ENCODE measurements around the gene GLT1D1. TPM values are rescaled to one million over a fixed set of nuclear protein-coding genes. Genes with fewer than 3 reads are reported as not detected.

The GLT1D1 gene
- total RNA-seq, 4 donors from 2014 or later: 0.60 TPM; not detected in 3

DNA sequence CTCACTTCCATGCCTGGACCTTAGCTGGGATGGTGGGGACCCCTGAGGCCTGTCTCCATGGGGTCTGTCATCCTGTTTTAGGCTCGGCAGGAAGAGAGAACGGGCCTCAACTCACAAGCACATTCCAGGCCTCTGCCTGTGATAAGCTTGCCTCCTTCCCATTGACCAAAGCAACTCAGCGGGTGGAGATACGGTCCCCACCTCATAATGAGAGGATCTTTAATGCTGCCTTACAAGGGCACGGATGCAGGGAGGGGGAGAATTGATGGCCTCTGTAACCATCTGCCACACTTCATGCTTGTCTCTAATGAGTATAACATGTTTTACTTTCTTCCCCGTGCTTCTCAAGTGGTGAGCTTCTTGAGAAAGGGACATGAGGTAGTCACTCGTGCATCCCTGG, 50.0 kb downstream of the GLT1D1 start:
- WGBS, 2 donors: 59 to 67% methylated on average over 7 of the region's 7 CpGs
- no peak overlapping the region for H3K27ac ChIP-seq
- TF ChIP-seq, protein P1, sequence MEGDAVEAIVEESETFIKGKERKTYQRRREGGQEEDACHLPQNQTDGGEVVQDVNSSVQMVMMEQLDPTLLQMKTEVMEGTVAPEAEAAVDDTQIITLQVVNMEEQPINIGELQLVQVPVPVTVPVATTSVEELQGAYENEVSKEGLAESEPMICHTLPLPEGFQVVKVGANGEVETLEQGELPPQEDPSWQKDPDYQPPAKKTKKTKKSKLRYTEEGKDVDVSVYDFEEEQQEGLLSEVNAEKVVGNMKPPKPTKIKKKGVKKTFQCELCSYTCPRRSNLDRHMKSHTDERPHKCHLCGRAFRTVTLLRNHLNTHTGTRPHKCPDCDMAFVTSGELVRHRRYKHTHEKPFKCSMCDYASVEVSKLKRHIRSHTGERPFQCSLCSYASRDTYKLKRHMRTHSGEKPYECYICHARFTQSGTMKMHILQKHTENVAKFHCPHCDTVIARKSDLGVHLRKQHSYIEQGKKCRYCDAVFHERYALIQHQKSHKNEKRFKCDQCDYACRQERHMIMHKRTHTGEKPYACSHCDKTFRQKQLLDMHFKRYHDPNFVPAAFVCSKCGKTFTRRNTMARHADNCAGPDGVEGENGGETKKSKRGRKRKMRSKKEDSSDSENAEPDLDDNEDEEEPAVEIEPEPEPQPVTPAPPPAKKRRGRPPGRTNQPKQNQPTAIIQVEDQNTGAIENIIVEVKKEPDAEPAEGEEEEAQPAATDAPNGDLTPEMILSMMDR (IDR thresholded peaks at IDR 0.05): no peak
- TF ChIP-seq POLR2A (IDR thresholded peaks at IDR 0.05): no peak
- no peak for TF ChIP-seq EP300 (IDR thresholded peaks at IDR 0.05)
- H3K4me3 ChIP-seq: no peak overlapping the region
- DNase-seq (ENCODE audit: low spot score in 2 of 2): no peak
- H3K9me3 ChIP-seq: peaks cover 0 to 2% (median 0%) of the 10 kb centered on the region in 4 donors
- H3K36me3 ChIP-seq: no peaks in the 10 kb centered on the region
- no peaks in the 10 kb centered on the region for H3K4me1 ChIP-seq
- no peaks in the 10 kb centered on the region for H3K27me3 ChIP-seq

GRCh38 chr12:128905003-128905544, 51.8 kb downstream of the GLT1D1 start:
- Histone ChIP-seq H3K27me3 (no peaks in the 10 kb centered on the region), H3K27ac (no peak overlapping the region), H3K4me1 (no peaks in the 10 kb centered on the region), H3K9me3 (peaks cover 0 to under 1% (median 0%) of the 10 kb centered on the region in 4 donors), H3K36me3 (no peaks in the 10 kb centered on the region), H3K4me3 (no peak overlapping the region)
- TF ChIP-seq EP300 (IDR thresholded peaks at IDR 0.05): no peak
- TF ChIP-seq POLR2A (IDR thresholded peaks at IDR 0.05): no peak
- TF ChIP-seq, protein P1 (IDR thresholded peaks at IDR 0.05): no peak
- whole genome bisulfite sequencing, 2 donors: 84 to 86% methylated on average over 13 of the region's 13 CpGs
- no peak for DNase-seq (ENCODE audit: low spot score in 2 of 2)

DNA sequence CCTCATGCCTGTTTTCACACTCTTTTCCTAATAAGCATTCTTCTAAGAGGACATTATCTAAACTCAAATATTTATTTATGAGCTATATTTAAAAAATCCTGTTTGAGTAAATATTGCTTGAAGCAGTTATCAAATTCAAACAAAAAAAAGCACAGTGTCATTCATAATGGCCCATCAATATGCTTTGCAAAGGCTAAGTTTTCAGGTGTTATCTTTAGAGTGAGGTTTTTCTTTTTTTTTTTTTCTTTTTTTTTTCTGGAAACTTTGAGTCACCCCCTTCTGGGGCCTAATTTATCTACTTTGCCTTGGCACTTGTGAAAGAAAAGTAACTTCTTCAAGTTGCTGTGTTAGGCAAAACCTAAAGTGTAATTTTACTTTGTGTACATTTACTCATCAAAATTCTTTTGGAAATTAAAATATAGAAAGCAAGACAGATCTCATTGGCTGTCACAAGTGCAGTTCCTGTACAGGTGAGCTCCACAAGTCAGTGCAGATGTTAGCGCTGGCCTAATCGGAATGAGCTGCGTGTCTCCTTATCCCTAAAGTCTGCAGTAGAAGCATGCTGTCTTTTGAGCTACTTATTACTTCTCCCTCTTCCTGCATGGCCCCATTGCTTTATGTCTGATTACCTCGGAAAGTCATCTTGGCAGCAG, 53.3 kb downstream of the GLT1D1 start:
- WGBS, 2 donors: 86% methylated on average over 4 of the region's 4 CpGs
- no peaks in the 10 kb centered on the region for H3K27me3 ChIP-seq
- no peaks in the 10 kb centered on the region for H3K9me3 ChIP-seq
- no peak overlapping the region for H3K27ac ChIP-seq
- H3K4me3 ChIP-seq: no peak overlapping the region
- no peaks in the 10 kb centered on the region for H3K4me1 ChIP-seq
- DNase-seq (ENCODE audit: low spot score in 2 of 2): no peak
- H3K36me3 ChIP-seq: no peaks in the 10 kb centered on the region
- TF ChIP-seq POLR2A (IDR thresholded peaks at IDR 0.05): no peak
- TF ChIP-seq, protein P1 (IDR thresholded peaks at IDR 0.05): no peak
- no peak for TF ChIP-seq EP300 (IDR thresholded peaks at IDR 0.05)

DNA sequence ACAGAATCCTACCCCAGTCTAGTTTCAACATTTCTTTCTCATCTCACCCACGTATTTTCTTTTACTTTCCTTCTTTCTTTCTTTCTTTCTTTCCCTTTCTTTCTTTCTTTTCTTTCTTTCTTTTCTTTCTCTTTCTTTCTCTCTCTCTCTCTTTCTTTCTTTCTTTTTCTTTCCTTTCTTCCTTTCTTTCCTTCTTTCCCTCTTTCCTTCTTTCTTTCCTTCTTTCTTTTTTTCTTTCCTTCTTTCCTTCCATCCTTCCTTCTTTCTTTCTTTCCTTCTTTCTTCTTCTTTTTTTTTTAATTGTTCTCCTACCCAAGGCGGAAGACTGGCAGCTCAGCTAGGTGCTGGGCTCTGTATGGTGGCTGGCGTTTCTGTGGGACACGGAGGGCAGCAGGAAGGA, 55.0 kb downstream of the GLT1D1 start:
- H3K4me1 ChIP-seq: no peaks in the 10 kb centered on the region
- no peak for DNase-seq (ENCODE audit: low spot score in 2 of 2)
- WGBS, 2 donors: 91% methylated on average over 4 of the region's 4 CpGs
- no peaks in the 10 kb centered on the region for H3K27me3 ChIP-seq
- no peaks in the 10 kb centered on the region for H3K9me3 ChIP-seq
- H3K36me3 ChIP-seq: no peaks in the 10 kb centered on the region
- TF ChIP-seq, protein P1 (IDR thresholded peaks at IDR 0.05): no peak
- TF ChIP-seq EP300 (IDR thresholded peaks at IDR 0.05) (no peak), POLR2A (IDR thresholded peaks at IDR 0.05) (no peak)
- H3K4me3 ChIP-seq: no peak overlapping the region
- no peak overlapping the region for H3K27ac ChIP-seq

- no peak overlapping the region for H3K27ac ChIP-seq
- no peak overlapping the region for H3K4me3 ChIP-seq
- H3K36me3 ChIP-seq: no peaks in the 10 kb centered on the region
- WGBS, 2 donors: 60% methylated on average over 1 of the region's 1 CpG
- no peak for TF ChIP-seq EP300 (IDR thresholded peaks at IDR 0.05)
- TF ChIP-seq POLR2A (IDR thresholded peaks at IDR 0.05): no peak
- TF ChIP-seq, protein P1 (IDR thresholded peaks at IDR 0.05): no peak
- H3K27me3 ChIP-seq: no peaks in the 10 kb centered on the region
- no peak for DNase-seq (ENCODE audit: low spot score in 2 of 2)
- H3K4me1 ChIP-seq: no peaks in the 10 kb centered on the region
- no peaks in the 10 kb centered on the region for H3K9me3 ChIP-seq
These were observed 56.4 kb downstream of the GLT1D1 start for GRCh38 chr12:128909653-128910052.
